Superior temporal gyrus (tissue), 1 donor: ENCODE measurements around the gene GNAS.
"Not testable (repeated sequence)": the region's sequence is repeated elsewhere in the genome, so short reads cannot be mapped to it uniquely, and the experiment has no call there.

Source experiments
- DNase-seq: peaks from one replicate; pipeline ENCODE4 v3.0.0-alpha.2; 2016; ENCODE audit errors: extremely low spot score

GNAS gene

GRCh38 chr20:58852543-58853271 is at the start of gene GNAS:
Gene GNAS, plus strand, starts transcription at chr20:58852716.
- DNase-seq = peak; percentile 44

- no peak for DNase-seq
Observed at GRCh38 chr20:58803533-58803932, 49.0 kb upstream of the GNAS start.

GRCh38 chr20:58807801-58808200 is 44.7 kb upstream of the GNAS start:
- DNase-seq = no peak

GRCh38 chr20:58808271-58809046 is 44.1 kb upstream of the GNAS start:
- no peak for DNase-seq

- no peak for DNase-seq
Observed at GRCh38 chr20:58810116-58810878, 42.2 kb upstream of the GNAS start.

- no peak for DNase-seq
Observed at GRCh38 chr20:58810879-58811250, 41.7 kb upstream of the GNAS start.

- DNase-seq = no peak
Observed at GRCh38 chr20:58811334-58811733, 41.2 kb upstream of the GNAS start.

- no peak for DNase-seq
Observed at GRCh38 chr20:58813369-58813768, 39.1 kb upstream of the GNAS start.

- no peak for DNase-seq
Observed at GRCh38 chr20:58815448-58815847, 37.1 kb upstream of the GNAS start.

GRCh38 chr20:58816051-58816450 is 36.5 kb upstream of the GNAS start:
- DNase-seq = no peak

GRCh38 chr20:58816957-58817651 is 35.4 kb upstream of the GNAS start:
- no peak for DNase-seq

- DNase-seq = no peak
Observed at GRCh38 chr20:58817748-58818147, 34.8 kb upstream of the GNAS start.

GRCh38 chr20:58818586-58819285 is 33.8 kb upstream of the GNAS start:
- DNase-seq = no peak

GRCh38 chr20:58819921-58820320 is 32.6 kb upstream of the GNAS start:
- DNase-seq = no peak

GRCh38 chr20:58820515-58820914 is 32.0 kb upstream of the GNAS start:
- not testable (repeated sequence) for DNase-seq

- DNase-seq = no peak
Observed at GRCh38 chr20:58822149-58822548, 30.4 kb upstream of the GNAS start.

- no peak for DNase-seq
Observed at GRCh38 chr20:58822748-58823730, 29.5 kb upstream of the GNAS start.

- no peak for DNase-seq
Observed at GRCh38 chr20:58824843-58825242, 27.7 kb upstream of the GNAS start.

GRCh38 chr20:58825450-58825849 is 27.1 kb upstream of the GNAS start:
- DNase-seq = no peak

- DNase-seq = no peak
Observed at GRCh38 chr20:58826271-58826670, 26.2 kb upstream of the GNAS start.
